GM12874 (cell line): ENCODE measurements around the gene ANKLE1.

Source experiments
- TF ChIP-seq, protein P1 (sequence below): IDR thresholded peaks from 2 replicates; pipeline ENCODE4 v1.5.1; 2011; ENCODE audit warnings: low read depth, mild to moderate bottlenecking, control low read depth, low read length, moderate library complexity; ENCODE audit not compliant: insufficient read depth

The ANKLE1 gene

GRCh38 chr19:17335575-17335974, 53.9 kb downstream of the ANKLE1 start:
- TF ChIP-seq, protein P1, sequence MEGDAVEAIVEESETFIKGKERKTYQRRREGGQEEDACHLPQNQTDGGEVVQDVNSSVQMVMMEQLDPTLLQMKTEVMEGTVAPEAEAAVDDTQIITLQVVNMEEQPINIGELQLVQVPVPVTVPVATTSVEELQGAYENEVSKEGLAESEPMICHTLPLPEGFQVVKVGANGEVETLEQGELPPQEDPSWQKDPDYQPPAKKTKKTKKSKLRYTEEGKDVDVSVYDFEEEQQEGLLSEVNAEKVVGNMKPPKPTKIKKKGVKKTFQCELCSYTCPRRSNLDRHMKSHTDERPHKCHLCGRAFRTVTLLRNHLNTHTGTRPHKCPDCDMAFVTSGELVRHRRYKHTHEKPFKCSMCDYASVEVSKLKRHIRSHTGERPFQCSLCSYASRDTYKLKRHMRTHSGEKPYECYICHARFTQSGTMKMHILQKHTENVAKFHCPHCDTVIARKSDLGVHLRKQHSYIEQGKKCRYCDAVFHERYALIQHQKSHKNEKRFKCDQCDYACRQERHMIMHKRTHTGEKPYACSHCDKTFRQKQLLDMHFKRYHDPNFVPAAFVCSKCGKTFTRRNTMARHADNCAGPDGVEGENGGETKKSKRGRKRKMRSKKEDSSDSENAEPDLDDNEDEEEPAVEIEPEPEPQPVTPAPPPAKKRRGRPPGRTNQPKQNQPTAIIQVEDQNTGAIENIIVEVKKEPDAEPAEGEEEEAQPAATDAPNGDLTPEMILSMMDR: no peak
